PC-3 (cell line): ENCODE results near the gene HRH2. TPM values are rescaled to one million over a fixed set of nuclear protein-coding genes. Genes with fewer than 3 reads are reported as not detected.

Experiments used
- ATAC-seq: fragments of 200-7000 bp; cut with Tn5 transposase; 2 replicates; pipeline ENCODE4 v1.9.1; 2020; ENCODE audit warnings: mild to moderate bottlenecking, moderate library complexity
- BruUV-seq: library from RNA; stranded (reverse); fragments of 400-500 nt; replicated peaks from 2 replicates; lab custom pipeline; 2021; lab: Mats Ljungman, UMichigan
- CTCF ChIA-PET: fragments of 300-600 bp; sonication (Branson Sonifier 250); formaldehyde crosslinking; loops from one replicate; lab custom pipeline; 2022; ENCODE audit warnings: antibody characterized with exemption; lab: Charles Lee
- POLR2A ChIA-PET: fragments of 300-600 bp; sonication (Branson Sonifier 250); formaldehyde crosslinking; loops from one replicate; lab custom pipeline; 2022; ENCODE audit warnings: antibody characterized with exemption; ENCODE audit not compliant: unreplicated experiment; lab: Charles Lee
- DNase-seq: peaks from one replicate; pipeline ENCODE4 v3.0.0-alpha.2; 2015
- H2AFZ ChIP-seq: fragments of 300-600 bp; sonication (generic); 2 replicates; pipeline ENCODE4 v1.6.0; 2016; ENCODE audit warnings: antibody characterized with exemption, low read length
- H3F3A ChIP-seq: fragments of 300-600 bp; sonication (generic); one replicate; pipeline ENCODE4 v1.6.0; 2017; ENCODE audit warnings: antibody characterized with exemption, low read length, control low read depth, mild to moderate bottlenecking; ENCODE audit not compliant: unreplicated experiment
- H3K27ac ChIP-seq: fragments of 300-600 bp; sonication (generic); 2 replicates; pipeline ENCODE4 v1.5.1; 2016; ENCODE audit warnings: mild to moderate bottlenecking, low read length
- H3K27me3 ChIP-seq: fragments of 300-600 bp; sonication (generic); 2 replicates; pipeline ENCODE4 v1.6.1; 2016; ENCODE audit warnings: low read length, mixed read lengths
- H3K36me3 ChIP-seq: fragments of 300-600 bp; sonication (generic); 2 replicates; pipeline ENCODE4 v1.6.1; 2016; ENCODE audit warnings: low read depth, mixed run types, low read length, mixed read lengths
- H3K4me1 ChIP-seq: fragments of 300-600 bp; sonication (generic); 2 replicates; pipeline ENCODE4 v1.5.1; 2016; ENCODE audit warnings: low read length; ENCODE audit not compliant: insufficient read depth
- H3K4me2 ChIP-seq: fragments of 300-600 bp; sonication (generic); 2 replicates; pipeline ENCODE4 v1.6.0; 2016; ENCODE audit warnings: low read length
- H3K4me3 ChIP-seq: fragments of 300-600 bp; sonication (generic); 2 replicates; pipeline ENCODE4 v1.5.1; 2016; ENCODE audit warnings: mild to moderate bottlenecking, low read length, mixed read lengths
- H3K79me2 ChIP-seq: fragments of 300-600 bp; sonication (generic); 2 replicates; pipeline ENCODE4 v1.6.1; 2017; ENCODE audit warnings: low read length, mixed read lengths
- H3K9ac ChIP-seq: fragments of 300-600 bp; sonication (generic); 2 replicates; pipeline ENCODE4 v1.6.0; 2016; ENCODE audit warnings: mild to moderate bottlenecking, low read length
- H3K9me2 ChIP-seq: fragments of 300-600 bp; sonication (generic); replicated peaks from 2 replicates; pipeline ENCODE4 v1.6.1; 2016; ENCODE audit warnings: mixed run types, low read length, mixed read lengths
- H3K9me3 ChIP-seq: fragments of 300-600 bp; sonication (generic); 2 replicates; pipeline ENCODE4 v1.6.1; 2016; ENCODE audit warnings: low read length, mixed read lengths
- H4K20me1 ChIP-seq: fragments of 300-600 bp; sonication (generic); 2 replicates; pipeline ENCODE4 v1.6.1; 2016; ENCODE audit warnings: low read length, mixed read lengths
- CTCF ChIP-seq: fragments of 300-600 bp; sonication (generic); conservative IDR thresholded peaks from 2 replicates; pipeline ENCODE4 v1.5.1; 2017; ENCODE audit warnings: antibody characterized with exemption, low read depth, mild to moderate bottlenecking, low read length
- EZH2 ChIP-seq: fragments of 300-600 bp; sonication (generic); IDR thresholded peaks from one replicate; pipeline ENCODE4 v1.6.1; 2017; ENCODE audit warnings: antibody characterized with exemption, mild to moderate bottlenecking, low read length; ENCODE audit not compliant: unreplicated experiment
- EZH2phosphoT487 ChIP-seq: fragments of 300-600 bp; sonication (generic); IDR thresholded peaks from 2 replicates; pipeline ENCODE4 v1.6.1; 2018; ENCODE audit warnings: mild to moderate bottlenecking, antibody characterized with exemption, low read length, borderline replicate concordance
- intact Hi-C: fragments of 100-400 bp; cut with micrococcal nuclease; formaldehyde crosslinking; loops from 2 replicates; pipeline ENCODE4 v1.9.0; 2023
- total RNA-seq: library from RNA; depleted of rRNA; stranded (reverse); fragments of >200 nt; gene quantifications from 2 replicates; pipeline ENCODE4 v1.2.3, GENCODE V29; 2014

Gene HRH2
- total RNA-seq, 1 experiment from 2014 or later: not detected

GRCh38 chr5:175664723-175665122, 6.9 kb downstream of the HRH2 start:
- ATAC-seq (no peak), DNase-seq (no peak)
- intact Hi-C loops: no loop called here
- Histone ChIP-seq H3K36me3 (no peaks in the 10 kb centered on the region), H2AFZ (no peak overlapping the region), H3F3A (no peaks in the 10 kb centered on the region), H3K4me2 (no peak overlapping the region), H3K27ac (no peak overlapping the region), H3K9me2 (no peaks in the 10 kb centered on the region), H3K4me1 (no peaks in the 10 kb centered on the region), H3K9ac (no peak overlapping the region), H3K4me3 (no peak overlapping the region), H3K9me3 (no peaks in the 10 kb centered on the region), H3K27me3 (peaks cover 18% of the 10 kb centered on the region), H4K20me1 (no peaks in the 10 kb centered on the region), H3K79me2 (no peaks in the 10 kb centered on the region)
- ChIA-PET POLR2A (no interaction called here), CTCF (no interaction called here)
- no TSS peak for BruUV-seq
- TF ChIP-seq EZH2: no peak
- TF ChIP-seq CTCF: no peak
- TF ChIP-seq EZH2phosphoT487: no peak

- POLR2A ChIA-PET: no interaction called here
- CTCF ChIA-PET: no interaction called here
Observed at GRCh38 chr5:175666216-175666615, 8.3 kb downstream of the HRH2 start.

More at GRCh38 chr5:175666216-175666615, 8.3 kb downstream of the HRH2 start:
- H3K79me2 ChIP-seq: no peaks in the 10 kb centered on the region
- H4K20me1 ChIP-seq: no peaks in the 10 kb centered on the region
- H3K27ac ChIP-seq: no peak overlapping the region
- H3K9me3 ChIP-seq: no peaks in the 10 kb centered on the region
- no peak overlapping the region for H3K4me3 ChIP-seq
- intact Hi-C loops: no loop called here
- no peak for DNase-seq
- H3K36me3 ChIP-seq: no peaks in the 10 kb centered on the region
- H3K9me2 ChIP-seq: no peaks in the 10 kb centered on the region
- H2AFZ ChIP-seq: no peak overlapping the region
- TF ChIP-seq CTCF: no peak
- TF ChIP-seq EZH2phosphoT487: no peak
- TF ChIP-seq EZH2: no peak
- no peak for ATAC-seq
- H3K9ac ChIP-seq: no peak overlapping the region
- BruUV-seq: no TSS peak
- H3F3A ChIP-seq: no peaks in the 10 kb centered on the region
- peaks cover 20% of the 10 kb centered on the region for H3K27me3 ChIP-seq
- no peaks in the 10 kb centered on the region for H3K4me1 ChIP-seq
- no peak overlapping the region for H3K4me2 ChIP-seq
